ENCODE data around the gene GPD1. TPM values are rescaled to one million over a fixed set of nuclear protein-coding genes. Genes with fewer than 3 reads are reported as not detected.

GPD1 gene
- total and polyA plus RNA-seq, 10 of the 15 experiments (the other 5 are each of a cell fraction or from before 2014, with no cell fraction given), result 0.04 to 0.61 (median 0.26) TPM; not detected in 1

- TF ChIP-seq IRF5 (IDR thresholded peaks at IDR 0.05; ENCODE audit: borderline replicate concordance) (no peak), SREBF1 (IDR thresholded peaks at IDR 0.05; ENCODE audit: low read length) (0 out of 2 replicates have a peak, but pooled peaks have one; percentile 23), CEBPB (IDR thresholded peaks at IDR 0.05; ENCODE audit: borderline replicate concordance in 1 of 2, low read depth in 2 of 2, low read length in 2 of 2) (peak in 1 of 2 experiments; percentile 95; a peak in 1 of 4 replicates), ZSCAN29 (IDR thresholded peaks at IDR 0.05) (no peak), EGR1 (IDR thresholded peaks at IDR 0.05; ENCODE audit: borderline replicate concordance in 1 of 2, low read depth in 2 of 2, low read length in 2 of 2) (no peak), ZBTB4 (CRISPR knock-in tag; IDR thresholded peaks at IDR 0.05) (no peak), ZZZ3 (IDR thresholded peaks at IDR 0.05; ENCODE audit: control insufficient read depth, insufficient read length, low read depth) (no peak), ATF7 (IDR thresholded peaks at IDR 0.05; ENCODE audit: low read depth) (peak; percentile 57; the same call in 1 of the 2 replicates), MTA3 (IDR thresholded peaks at IDR 0.05; ENCODE audit: borderline replicate concordance, low read length) (no peak), GABPA (IDR thresholded peaks at IDR 0.05; ENCODE audit: low read depth) (peak; percentile 92), SP1 (IDR thresholded peaks at IDR 0.05; ENCODE audit: low read depth, low read length) (peak; percentile 81), STAT1 (conservative IDR thresholded peaks at IDR 0.05) (0 out of 2 replicates have a peak, but pooled peaks have one; percentile 49), ATF3 (IDR thresholded peaks at IDR 0.05; ENCODE audit: borderline replicate concordance, extremely low read depth, low read depth, low read length) (no peak), ZNF217 (IDR thresholded peaks at IDR 0.05) (no peak)
- TF ChIP-seq, protein P1, sequence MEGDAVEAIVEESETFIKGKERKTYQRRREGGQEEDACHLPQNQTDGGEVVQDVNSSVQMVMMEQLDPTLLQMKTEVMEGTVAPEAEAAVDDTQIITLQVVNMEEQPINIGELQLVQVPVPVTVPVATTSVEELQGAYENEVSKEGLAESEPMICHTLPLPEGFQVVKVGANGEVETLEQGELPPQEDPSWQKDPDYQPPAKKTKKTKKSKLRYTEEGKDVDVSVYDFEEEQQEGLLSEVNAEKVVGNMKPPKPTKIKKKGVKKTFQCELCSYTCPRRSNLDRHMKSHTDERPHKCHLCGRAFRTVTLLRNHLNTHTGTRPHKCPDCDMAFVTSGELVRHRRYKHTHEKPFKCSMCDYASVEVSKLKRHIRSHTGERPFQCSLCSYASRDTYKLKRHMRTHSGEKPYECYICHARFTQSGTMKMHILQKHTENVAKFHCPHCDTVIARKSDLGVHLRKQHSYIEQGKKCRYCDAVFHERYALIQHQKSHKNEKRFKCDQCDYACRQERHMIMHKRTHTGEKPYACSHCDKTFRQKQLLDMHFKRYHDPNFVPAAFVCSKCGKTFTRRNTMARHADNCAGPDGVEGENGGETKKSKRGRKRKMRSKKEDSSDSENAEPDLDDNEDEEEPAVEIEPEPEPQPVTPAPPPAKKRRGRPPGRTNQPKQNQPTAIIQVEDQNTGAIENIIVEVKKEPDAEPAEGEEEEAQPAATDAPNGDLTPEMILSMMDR (IDR thresholded peaks at IDR 0.05 in 2 of 3, conservative IDR thresholded peaks at IDR 0.05 in 1 of 3; ENCODE audit: control insufficient read depth in 2 of 3, extremely low read depth in 1 of 3, insufficient read depth in 1 of 3, low read depth in 3 of 3, low read length in 3 of 3), result peak; percentile 94
- TF ChIP-seq, protein P2, sequence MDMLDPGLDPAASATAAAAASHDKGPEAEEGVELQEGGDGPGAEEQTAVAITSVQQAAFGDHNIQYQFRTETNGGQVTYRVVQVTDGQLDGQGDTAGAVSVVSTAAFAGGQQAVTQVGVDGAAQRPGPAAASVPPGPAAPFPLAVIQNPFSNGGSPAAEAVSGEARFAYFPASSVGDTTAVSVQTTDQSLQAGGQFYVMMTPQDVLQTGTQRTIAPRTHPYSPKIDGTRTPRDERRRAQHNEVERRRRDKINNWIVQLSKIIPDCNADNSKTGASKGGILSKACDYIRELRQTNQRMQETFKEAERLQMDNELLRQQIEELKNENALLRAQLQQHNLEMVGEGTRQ (IDR thresholded peaks at IDR 0.05; ENCODE audit: borderline replicate concordance, low read depth, low read length), result peak; percentile 86
- TF ChIP-seq, protein P3, sequence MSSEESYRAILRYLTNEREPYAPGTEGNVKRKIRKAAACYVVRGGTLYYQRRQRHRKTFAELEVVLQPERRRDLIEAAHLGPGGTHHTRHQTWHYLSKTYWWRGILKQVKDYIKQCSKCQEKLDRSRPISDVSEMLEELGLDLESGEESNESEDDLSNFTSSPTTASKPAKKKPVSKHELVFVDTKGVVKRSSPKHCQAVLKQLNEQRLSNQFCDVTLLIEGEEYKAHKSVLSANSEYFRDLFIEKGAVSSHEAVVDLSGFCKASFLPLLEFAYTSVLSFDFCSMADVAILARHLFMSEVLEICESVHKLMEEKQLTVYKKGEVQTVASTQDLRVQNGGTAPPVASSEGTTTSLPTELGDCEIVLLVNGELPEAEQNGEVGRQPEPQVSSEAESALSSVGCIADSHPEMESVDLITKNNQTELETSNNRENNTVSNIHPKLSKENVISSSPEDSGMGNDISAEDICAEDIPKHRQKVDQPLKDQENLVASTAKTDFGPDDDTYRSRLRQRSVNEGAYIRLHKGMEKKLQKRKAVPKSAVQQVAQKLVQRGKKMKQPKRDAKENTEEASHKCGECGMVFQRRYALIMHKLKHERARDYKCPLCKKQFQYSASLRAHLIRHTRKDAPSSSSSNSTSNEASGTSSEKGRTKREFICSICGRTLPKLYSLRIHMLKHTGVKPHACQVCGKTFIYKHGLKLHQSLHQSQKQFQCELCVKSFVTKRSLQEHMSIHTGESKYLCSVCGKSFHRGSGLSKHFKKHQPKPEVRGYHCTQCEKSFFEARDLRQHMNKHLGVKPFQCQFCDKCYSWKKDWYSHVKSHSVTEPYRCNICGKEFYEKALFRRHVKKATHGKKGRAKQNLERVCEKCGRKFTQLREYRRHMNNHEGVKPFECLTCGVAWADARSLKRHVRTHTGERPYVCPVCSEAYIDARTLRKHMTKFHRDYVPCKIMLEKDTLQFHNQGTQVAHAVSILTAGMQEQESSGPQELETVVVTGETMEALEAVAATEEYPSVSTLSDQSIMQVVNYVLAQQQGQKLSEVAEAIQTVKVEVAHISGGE (CRISPR knock-in tag; IDR thresholded peaks at IDR 0.05), result no peak
These were observed 8.1 kb downstream of the GPD1 start, which contains the start of gene COX14 (continued) for GRCh38 chr12:50111693-50112455.

Measured in GM12878 (cell line).